H9 (cell line): ENCODE measurements around the gene CDH4. TPM values are rescaled to one million over a fixed set of nuclear protein-coding genes. Genes with fewer than 3 reads are reported as not detected.

Experiments used
- DNase-seq: peaks from one replicate; pipeline ENCODE4 v3.0.0-alpha.2; 2017
- H2AFZ ChIP-seq: one replicate; pipeline ENCODE4 v1.6.1; 2013; ENCODE audit warnings: mild to moderate bottlenecking, low read length, control low read depth, moderate library complexity
- H2AK5ac ChIP-seq: 2 replicates; pipeline ENCODE4 v1.6.1; 2013; ENCODE audit warnings: low read length, control low read depth, mixed read lengths; ENCODE audit not compliant: insufficient read length
- H2BK120ac ChIP-seq: one replicate; pipeline ENCODE4 v1.6.1; 2013; ENCODE audit warnings: low read depth, mild to moderate bottlenecking, low read length, control low read depth, inconsistent platforms; ENCODE audit not compliant: poor library complexity, severe bottlenecking
- H2BK12ac ChIP-seq: 2 replicates; pipeline ENCODE4 v1.6.1; 2013; ENCODE audit warnings: low read length, control low read depth, mixed read lengths, low read depth; ENCODE audit not compliant: insufficient read length
- H2BK15ac ChIP-seq: 2 replicates; pipeline ENCODE4 v1.6.1; 2013; ENCODE audit warnings: low read depth, low read length, control low read depth
- H2BK20ac ChIP-seq: one replicate; pipeline ENCODE4 v1.6.1; 2013; ENCODE audit warnings: low read depth, mild to moderate bottlenecking, low read length, control low read depth, inconsistent platforms; ENCODE audit not compliant: poor library complexity, severe bottlenecking
- H2BK5ac ChIP-seq: 2 replicates; pipeline ENCODE4 v1.6.1; 2013; ENCODE audit warnings: low read length, control low read depth, mixed read lengths; ENCODE audit not compliant: insufficient read length
- H3K14ac ChIP-seq: 2 replicates; pipeline ENCODE4 v1.6.1; 2013; ENCODE audit warnings: low read length, control low read depth; ENCODE audit not compliant: insufficient read depth
- H3K18ac ChIP-seq: 2 replicates; pipeline ENCODE4 v1.6.1; 2013; ENCODE audit warnings: low read depth, mild to moderate bottlenecking, mixed read lengths, low read length, control low read depth; ENCODE audit not compliant: insufficient read length
- H3K23ac ChIP-seq: 2 replicates; pipeline ENCODE4 v1.6.1; 2013; ENCODE audit warnings: low read length, control low read depth, mixed read lengths, low read depth; ENCODE audit not compliant: insufficient read length
- H3K23me2 ChIP-seq: 2 replicates; pipeline ENCODE4 v1.6.1; 2013; ENCODE audit warnings: low read depth, mild to moderate bottlenecking, mixed read lengths, low read length, control low read depth; ENCODE audit not compliant: insufficient read length, poor library complexity, severe bottlenecking
- H3K27ac ChIP-seq: 2 replicates; pipeline ENCODE4 v1.5.1; 2013; ENCODE audit warnings: low read length, control low read depth, mixed read lengths, low read depth; ENCODE audit not compliant: insufficient read length
- H3K27me3 ChIP-seq: 2 replicates; pipeline ENCODE4 v1.6.1; 2013; ENCODE audit warnings: low read length, control low read depth, inconsistent platforms; ENCODE audit not compliant: insufficient read depth
- H3K4ac ChIP-seq: 2 replicates; pipeline ENCODE4 v1.6.1; 2013; ENCODE audit warnings: low read depth, mild to moderate bottlenecking, control low read depth, inconsistent platforms, low read length, moderate library complexity
- H3K4me1 ChIP-seq: 2 replicates; pipeline ENCODE4 v1.6.1; 2013; ENCODE audit warnings: low read length, control low read depth, inconsistent platforms; ENCODE audit not compliant: insufficient read depth
- H3K4me2 ChIP-seq: 2 replicates; pipeline ENCODE4 v1.6.1; 2013; ENCODE audit warnings: low read length, control low read depth, mixed read lengths; ENCODE audit not compliant: insufficient read length, insufficient read depth
- H3K56ac ChIP-seq: 2 replicates; pipeline ENCODE4 v1.6.1; 2013; ENCODE audit warnings: low read depth, mild to moderate bottlenecking, mixed read lengths, low read length, control low read depth; ENCODE audit not compliant: insufficient read length
- H3K79me1 ChIP-seq: 2 replicates; pipeline ENCODE4 v1.6.1; 2013; ENCODE audit warnings: low read depth, mild to moderate bottlenecking, moderate library complexity, low read length, control low read depth, inconsistent platforms; ENCODE audit not compliant: insufficient read depth, poor library complexity, severe bottlenecking
- H3K79me2 ChIP-seq: 2 replicates; pipeline ENCODE4 v1.6.1; 2013; ENCODE audit warnings: low read length, control low read depth, inconsistent platforms; ENCODE audit not compliant: insufficient read depth
- H3K9ac ChIP-seq: 2 replicates; pipeline ENCODE4 v1.6.1; 2013; ENCODE audit warnings: low read length, control low read depth, mixed read lengths; ENCODE audit not compliant: insufficient read length; ENCODE audit errors: extremely low read depth
- H3K9me3 ChIP-seq: one replicate; pipeline ENCODE4 v1.6.1; 2013; ENCODE audit warnings: low read depth, low read length, inconsistent platforms; ENCODE audit not compliant: control insufficient read depth
- H3T11ph ChIP-seq: one replicate; pipeline ENCODE4 v1.6.1; 2013; ENCODE audit warnings: mild to moderate bottlenecking, low read length, control low read depth, inconsistent platforms
- H4K20me1 ChIP-seq: one replicate; pipeline ENCODE4 v1.6.1; 2013; ENCODE audit not compliant: control insufficient read depth, insufficient read length, insufficient read depth
- H4K5ac ChIP-seq: 2 replicates; pipeline ENCODE4 v1.6.1; 2013; ENCODE audit warnings: low read depth, mild to moderate bottlenecking, mixed read lengths, low read length, control low read depth; ENCODE audit not compliant: insufficient read length
- H4K8ac ChIP-seq: replicated peaks from 2 replicates; pipeline ENCODE4 v1.6.1; 2013; ENCODE audit warnings: low read length, control low read depth, mixed read lengths, low read depth; ENCODE audit not compliant: insufficient read length
- H4K91ac ChIP-seq: 2 replicates; pipeline ENCODE4 v1.6.1; 2013; ENCODE audit warnings: low read depth, mild to moderate bottlenecking, moderate library complexity, mixed read lengths, low read length, control low read depth; ENCODE audit not compliant: insufficient read length
- H3K27ac Mint-ChIP-seq, 3 experiments: 2 replicates in 2 of 3; 3 replicates in 1 of 3; pipeline ENCODE4 v1.8.0; 2020 to 2021; ENCODE audit warnings: mixed read lengths in 3 of 3, mild to moderate bottlenecking in 1 of 3, moderate library complexity in 1 of 3
- H3K27me3 Mint-ChIP-seq: 2 replicates; pipeline ENCODE4 v1.8.0; 2021; ENCODE audit warnings: low read depth, mild to moderate bottlenecking, moderate library complexity, mixed read lengths
- H3K36me3 Mint-ChIP-seq, 3 experiments: 2 replicates in 2 of 3; 3 replicates in 1 of 3; pipeline ENCODE4 v1.8.0; 2020 to 2021; ENCODE audit warnings: low read depth in 3 of 3, mixed read lengths in 3 of 3; ENCODE audit not compliant: insufficient read depth in 1 of 3
- H3K4me1 Mint-ChIP-seq, 2 experiments: 2 replicates each; pipeline ENCODE4 v1.8.0; 2020; ENCODE audit warnings: mixed read lengths in 2 of 2
- H3K4me3 Mint-ChIP-seq, 2 experiments: 2 replicates in 1 of 2; 3 replicates in 1 of 2; pipeline ENCODE4 v1.8.0; 2020 to 2021; ENCODE audit warnings: mild to moderate bottlenecking in 2 of 2, mixed read lengths in 2 of 2, moderate library complexity in 1 of 2
- H3K9me3 Mint-ChIP-seq, 2 experiments: 2 replicates in 1 of 2; 3 replicates in 1 of 2; pipeline ENCODE4 v1.8.0; 2020; ENCODE audit warnings: mild to moderate bottlenecking in 2 of 2, mixed read lengths in 2 of 2, moderate library complexity in 1 of 2
- CTCF ChIP-seq: fragments of 200-600 bp; sonication (generic); conservative IDR thresholded peaks from 3 replicates; pipeline ENCODE4 v1.8.0; 2021; ENCODE audit warnings: antibody characterized with exemption, mild to moderate bottlenecking
- WGBS: extraction: QIAGEN DNeasy Blood & Tissue Kit; methylation state at CpG from one replicate; pipeline ENCODE4 v1.1.7; 2013; ENCODE audit warnings: missing lambda C conversion rate, low lambda C conversion rate, mixed read lengths; ENCODE audit not compliant: insufficient read length; ENCODE audit errors: extremely low coverage; 5-methylcytosine and 5-hydroxymethylcytosine counted together
- total RNA-seq: library from RNA; stranded (reverse); gene quantifications from 2 replicates; pipeline ENCODE4 v1.2.1, GENCODE V29; 2021

CDH4 gene
- total RNA-seq, 1 experiment from 2014 or later, result 3.0 TPM

GRCh38 chr20:61566691-61567090 lies 314.6 kb downstream of the CDH4 start:
- no peak overlapping the region for H3K27ac ChIP-seq
- no peak overlapping the region for H2BK5ac ChIP-seq
- H2BK20ac ChIP-seq, result no peak overlapping the region
- H2BK12ac ChIP-seq, result no peak overlapping the region
- Mint-ChIP-seq H3K4me3 (no peak overlapping the region; a peak in 1 of 5 replicates), H3K27me3 (peaks cover 33% of the 10 kb centered on the region), H3K9me3 (peaks cover 3 to 5% of the 10 kb centered on the region in 2 experiments; a peak in 3 of 5 replicates), H3K4me1 (peaks cover 45 to 49% of the 10 kb centered on the region in 2 experiments), H3K27ac (peak overlapping the region in 2 of 3 experiments; percentile 32 to 73; a peak in 3 of 7 replicates), H3K36me3 (peaks cover 0 to 6% (median 2%) of the 10 kb centered on the region in 3 experiments; a peak in 2 of 7 replicates)
- no peak overlapping the region for H3K9ac ChIP-seq
- H3K9me3 ChIP-seq, result no peaks in the 10 kb centered on the region
- no peaks in the 10 kb centered on the region for H4K20me1 ChIP-seq
- H4K5ac ChIP-seq, result no peak overlapping the region
- H3K4me2 ChIP-seq, result no peak overlapping the region
- peaks cover 3% of the 10 kb centered on the region; the same call in 1 of the 2 replicates for H3K27me3 ChIP-seq
- no peaks in the 10 kb centered on the region for H3K23me2 ChIP-seq
- H3K56ac ChIP-seq, result no peak overlapping the region
- H2BK120ac ChIP-seq, result no peak overlapping the region
- H4K8ac ChIP-seq, result no peak overlapping the region
- H3K23ac ChIP-seq, result no peak overlapping the region
- H3K79me2 ChIP-seq, result no peaks in the 10 kb centered on the region
- no peak overlapping the region for H3K18ac ChIP-seq
- H4K91ac ChIP-seq, result no peak overlapping the region
- no peak overlapping the region for H3K4ac ChIP-seq
- no peak overlapping the region for H2BK15ac ChIP-seq
- H2AFZ ChIP-seq, result no peak overlapping the region
- peaks cover 6% of the 10 kb centered on the region; the same call in 1 of the 2 replicates for H3K4me1 ChIP-seq
- no peak for DNase-seq
- H3T11ph ChIP-seq, result no peak overlapping the region
- H2AK5ac ChIP-seq, result no peak overlapping the region
- no peak overlapping the region for H3K14ac ChIP-seq
- H3K79me1 ChIP-seq, result no peaks in the 10 kb centered on the region
- WGBS, result no CpG with 5 or more reads among the region's 22 CpGs
- TF ChIP-seq CTCF, result no peak
